IPS-20b (cell line): Measurements from ENCODE around the gene MFSD1.

ENCODE experiments used
- H3K27ac ChIP-seq: one replicate; pipeline ENCODE4 v1.5.1; 2013; ENCODE audit warnings: low read length
- H3K27me3 ChIP-seq: 2 replicates; pipeline ENCODE4 v1.6.1; 2013; ENCODE audit warnings: mild to moderate bottlenecking, low read length, inconsistent platforms; ENCODE audit not compliant: insufficient read depth
- H3K36me3 ChIP-seq: 2 replicates; pipeline ENCODE4 v1.6.1; 2013; ENCODE audit warnings: low read depth, mild to moderate bottlenecking, inconsistent platforms, low read length, moderate library complexity; ENCODE audit not compliant: insufficient read depth
- H3K4me1 ChIP-seq: 2 replicates; pipeline ENCODE4 v1.6.1; 2013; ENCODE audit warnings: mild to moderate bottlenecking, control low read depth, inconsistent platforms, low read length, moderate library complexity; ENCODE audit not compliant: insufficient read depth
- H3K4me3 ChIP-seq: 2 replicates; pipeline ENCODE4 v1.5.1; 2013; ENCODE audit warnings: mild to moderate bottlenecking, low read length, inconsistent platforms
- H3K9ac ChIP-seq: 2 replicates; pipeline ENCODE4 v1.6.1; 2013; ENCODE audit warnings: low read depth, mild to moderate bottlenecking, inconsistent platforms, low read length, moderate library complexity
- H3K9me3 ChIP-seq: 2 replicates; pipeline ENCODE4 v1.6.1; 2013; ENCODE audit warnings: mild to moderate bottlenecking, low read depth, low read length, inconsistent platforms; ENCODE audit not compliant: insufficient read depth

The MFSD1 gene

GRCh38 chr3:158847885-158848284 lies 46.0 kb downstream of the MFSD1 start:
- no peak overlapping the region for H3K9ac ChIP-seq
- no peak overlapping the region for H3K4me3 ChIP-seq

GRCh38 chr3:158849757-158850156 lies 47.9 kb downstream of the MFSD1 start:
- Histone ChIP-seq H3K9me3 (no peaks in the 10 kb centered on the region), H3K9ac (no peak overlapping the region)

More at GRCh38 chr3:158847885-158848284, 46.0 kb downstream of the MFSD1 start:
- no peaks in the 10 kb centered on the region for H3K27me3 ChIP-seq
- no peaks in the 10 kb centered on the region for H3K36me3 ChIP-seq
- H3K27ac ChIP-seq, result no peak overlapping the region
- no peaks in the 10 kb centered on the region for H3K4me1 ChIP-seq
- H3K9me3 ChIP-seq, result no peaks in the 10 kb centered on the region

GRCh38 chr3:158859362-158859761 lies 57.5 kb downstream of the MFSD1 start:
- H3K27ac ChIP-seq, result no peak overlapping the region
- H3K9me3 ChIP-seq, result no peaks in the 10 kb centered on the region

More at GRCh38 chr3:158849757-158850156, 47.9 kb downstream of the MFSD1 start:
- Histone ChIP-seq H3K36me3 (no peaks in the 10 kb centered on the region), H3K4me1 (no peaks in the 10 kb centered on the region), H3K27me3 (no peaks in the 10 kb centered on the region), H3K4me3 (no peak overlapping the region), H3K27ac (no peak overlapping the region)

GRCh38 chr3:158863247-158863646 lies 61.4 kb downstream of the MFSD1 start:
- Histone ChIP-seq H3K9ac (no peak overlapping the region), H3K27me3 (no peaks in the 10 kb centered on the region), H3K27ac (no peak overlapping the region), H3K4me3 (no peak overlapping the region), H3K9me3 (no peaks in the 10 kb centered on the region), H3K4me1 (no peaks in the 10 kb centered on the region), H3K36me3 (no peaks in the 10 kb centered on the region)

More at GRCh38 chr3:158859362-158859761, 57.5 kb downstream of the MFSD1 start:
- H3K27me3 ChIP-seq, result no peaks in the 10 kb centered on the region
- H3K9ac ChIP-seq, result no peak overlapping the region
- no peak overlapping the region for H3K4me3 ChIP-seq
- H3K36me3 ChIP-seq, result no peaks in the 10 kb centered on the region
- no peaks in the 10 kb centered on the region for H3K4me1 ChIP-seq

GRCh38 chr3:158864492-158864891 lies 62.6 kb downstream of the MFSD1 start:
- Histone ChIP-seq H3K9me3 (no peaks in the 10 kb centered on the region), H3K27ac (no peak overlapping the region), H3K4me1 (no peaks in the 10 kb centered on the region), H3K27me3 (no peaks in the 10 kb centered on the region), H3K36me3 (no peaks in the 10 kb centered on the region), H3K9ac (no peak overlapping the region), H3K4me3 (no peak overlapping the region)

- no peaks in the 10 kb centered on the region for H3K27me3 ChIP-seq
- no peaks in the 10 kb centered on the region for H3K36me3 ChIP-seq
- no peak overlapping the region for H3K27ac ChIP-seq
- H3K4me3 ChIP-seq, result no peak overlapping the region
- H3K9me3 ChIP-seq, result no peaks in the 10 kb centered on the region
- no peaks in the 10 kb centered on the region for H3K4me1 ChIP-seq
- no peak overlapping the region for H3K9ac ChIP-seq
Measured at GRCh38 chr3:158875700-158876099, 73.8 kb downstream of the MFSD1 start.
